Ovary (tissue), 3 donors: ENCODE results near the gene PTPRG.

Experiments used
- CTCF ChIP-seq, 3 donors: fragments of 450-650 bp in 2 of 3; fragments of 200-600 bp in 1 of 3; IDR thresholded peaks; one replicate each; pipeline versions ENCODE4 v1.5.1 to v1.8.0; 2016 to 2022; ENCODE audit warnings: antibody characterized with exemption in 3 of 3, mild to moderate bottlenecking in 1 of 3
- EP300 ChIP-seq: sonication (generic); formaldehyde crosslinking; IDR thresholded peaks from one replicate; pipeline ENCODE4 v1.6.1; 2017; ENCODE audit warnings: antibody characterized with exemption
- POLR2A ChIP-seq: fragments of 450-650 bp; IDR thresholded peaks from one replicate; pipeline ENCODE4 v1.6.1; 2017; ENCODE audit warnings: antibody characterized with exemption, mild to moderate bottlenecking, moderate library complexity
- donor health status: DM: no; HTN: no; CAD: no.

DNA sequence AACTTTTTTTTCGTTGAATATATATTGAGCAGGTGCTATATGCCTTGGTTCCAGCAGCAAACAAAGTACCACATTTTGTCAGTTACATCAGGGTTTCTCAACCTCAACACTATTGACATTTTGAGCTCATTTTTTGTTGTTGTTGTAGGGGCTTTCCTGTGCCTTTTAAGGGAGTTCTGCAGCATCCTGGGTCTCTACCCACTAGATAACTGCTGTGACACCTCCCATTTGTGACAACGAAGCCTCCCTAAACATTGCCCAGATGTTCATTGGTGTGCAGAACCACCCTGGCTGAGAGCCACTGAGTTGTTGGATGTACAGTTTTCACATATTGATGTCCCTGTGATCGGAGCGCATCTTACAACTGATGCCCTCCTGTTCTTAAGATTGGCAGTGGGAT, 382.6 kb downstream of the PTPRG start:
- TF ChIP-seq POLR2A (no peak), EP300 (no peak), CTCF (IDR thresholded peaks at IDR 0.05) (no peak)
